Body of pancreas (tissue), 4 donors: ENCODE results near the gene PWWP3B.

Experiments
- CTCF ChIP-seq, 7 experiments: fragments of 450-650 bp in 4 of 7; fragments of 200-600 bp in 3 of 7; sonication (generic) in 3 of 7; IDR thresholded peaks; one replicate each; pipeline ENCODE4 v1.5.1; 2016 to 2019; ENCODE audit warnings: antibody characterized with exemption in 7 of 7
- POLR2A ChIP-seq, 3 donors: fragments of 450-650 bp; IDR thresholded peaks; one replicate each; pipeline ENCODE4 v1.6.1; 2016; ENCODE audit warnings: antibody characterized with exemption in 3 of 3, mild to moderate bottlenecking in 2 of 3

GRCh38 chrX:106177106-106177981 is 9.2 kb downstream of the PWWP3B start:
- TF ChIP-seq CTCF (IDR thresholded peaks at IDR 0.05) (no peak), POLR2A (IDR thresholded peaks at IDR 0.05) (no peak)
